Stimulated activated CD4-positive, alpha-beta T cell treated with anti-CD3 and anti-CD28 coated beads, Interleukin-12 subunit alpha, Interleukin-12 subunit beta, amount 100 ng/mL, for 4 hours (primary cell): ENCODE data around the gene FXYD2.
"Not testable (repeated sequence)": the region's sequence is repeated elsewhere in the genome, so short reads cannot be mapped to it uniquely, and the experiment has no call there.

Experiments used
- DNase-seq: peaks from one replicate; pipeline ENCODE4 v3.0.0-alpha.2; 2020

Gene FXYD2

GRCh38 chr11:117824571-117825537 is at the start of gene FXYD2:
FXYD2 (minus strand) TSS chr11:117824744; CDS start chr11:117824678, 66 bp downstream.
- DNase-seq, result no peak

- no peak for DNase-seq
These were observed 49.2 kb upstream of the FXYD2 start for GRCh38 chr11:117873828-117874125.

GRCh38 chr11:117872975-117873827 is 48.7 kb upstream of the FXYD2 start:
- DNase-seq, result no peak

DNA sequence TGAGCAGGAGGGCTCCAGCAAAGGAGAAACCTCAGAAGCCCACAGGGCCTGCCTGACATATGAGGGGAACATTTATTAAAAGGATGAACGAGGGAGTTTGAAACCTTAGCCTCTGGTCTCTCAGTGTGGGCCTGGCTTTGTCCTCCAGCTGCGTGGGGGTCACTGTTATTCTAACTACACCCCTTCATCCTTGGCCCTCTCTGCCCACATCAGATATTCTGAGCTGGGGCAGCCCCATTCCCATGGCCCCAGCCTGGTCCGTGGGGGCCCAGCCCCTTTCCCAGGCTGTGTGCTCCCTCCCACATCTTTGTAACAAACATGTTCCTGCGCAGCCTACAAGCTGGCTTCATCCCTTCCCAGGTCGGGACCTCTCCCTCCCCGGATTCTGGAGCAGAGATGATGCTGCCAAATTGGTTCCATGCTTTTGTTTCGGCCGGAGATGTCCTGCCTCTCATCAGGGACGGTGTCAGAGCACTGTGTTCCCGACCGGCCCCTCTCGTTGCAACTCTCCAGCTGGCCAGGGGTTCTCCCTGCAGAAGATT is 47.9 kb upstream of the FXYD2 start:
- DNase-seq, result no peak

GRCh38 chr11:117871784-117872183 is 47.2 kb upstream of the FXYD2 start:
- DNase-seq, result no peak

DNA sequence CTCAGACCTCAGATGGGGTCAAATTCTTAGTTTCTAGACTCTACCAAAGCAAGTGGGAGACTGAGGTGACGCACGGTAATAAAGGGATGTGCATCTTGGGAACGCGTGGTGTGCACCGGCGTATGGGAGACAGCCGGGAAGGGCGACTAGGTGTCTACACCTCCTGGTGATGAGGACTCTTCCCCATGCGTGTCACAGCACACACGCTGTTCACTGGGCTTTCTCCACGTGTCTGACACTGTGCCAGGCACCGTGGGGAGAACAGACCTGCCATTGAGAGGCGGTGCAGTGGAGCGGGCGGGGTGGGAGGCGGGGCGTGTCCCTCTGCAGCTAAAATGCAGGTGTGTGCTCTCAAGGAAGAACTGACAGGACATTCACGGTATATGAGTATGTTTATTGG is 46.6 kb upstream of the FXYD2 start:
- DNase-seq, result no peak

- no peak for DNase-seq
These were observed 45.8 kb upstream of the FXYD2 start for GRCh38 chr11:117870103-117870952.

DNA sequence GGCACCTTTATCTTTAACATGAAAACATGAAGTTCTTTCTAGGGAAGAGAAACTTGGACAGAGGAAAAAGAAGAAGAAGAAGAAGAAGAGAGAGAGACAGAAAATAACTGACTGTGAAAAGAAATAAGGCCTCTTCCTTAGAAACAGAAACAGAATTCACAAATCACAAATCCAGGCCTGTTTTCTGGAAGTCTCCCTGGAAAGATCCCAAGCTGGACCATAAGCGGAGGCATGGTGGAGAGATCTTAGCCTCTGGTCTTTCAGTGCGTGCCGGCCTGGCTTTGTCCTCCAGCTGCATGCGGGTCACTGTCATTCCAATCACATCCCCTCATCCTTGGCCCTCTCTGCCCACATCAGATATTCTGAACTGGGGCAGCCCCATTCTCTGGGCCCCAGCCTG is 45.1 kb upstream of the FXYD2 start:
- DNase-seq, result no peak

- DNase-seq, result no peak
These were observed 44.4 kb upstream of the FXYD2 start for GRCh38 chr11:117868815-117869561.

DNA sequence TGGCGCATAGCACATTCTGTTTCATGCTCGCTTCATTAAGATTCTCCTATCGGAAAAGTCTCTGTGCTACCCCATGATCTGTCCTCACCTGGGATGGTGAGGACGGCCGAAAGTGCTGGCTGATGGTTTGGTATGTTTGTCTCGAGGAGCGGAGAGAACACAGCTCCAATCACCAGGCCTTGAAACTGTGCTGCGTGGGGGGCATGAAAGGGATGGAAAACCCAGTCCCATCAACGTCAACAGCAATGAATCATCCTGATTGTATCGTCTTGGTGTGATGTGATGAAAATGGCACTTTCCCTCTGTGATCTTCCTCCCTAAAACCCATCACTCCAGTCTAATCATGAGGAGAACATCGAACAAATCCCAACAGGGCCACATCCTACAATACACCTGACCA is 43.5 kb upstream of the FXYD2 start:
- DNase-seq, result no peak

DNA sequence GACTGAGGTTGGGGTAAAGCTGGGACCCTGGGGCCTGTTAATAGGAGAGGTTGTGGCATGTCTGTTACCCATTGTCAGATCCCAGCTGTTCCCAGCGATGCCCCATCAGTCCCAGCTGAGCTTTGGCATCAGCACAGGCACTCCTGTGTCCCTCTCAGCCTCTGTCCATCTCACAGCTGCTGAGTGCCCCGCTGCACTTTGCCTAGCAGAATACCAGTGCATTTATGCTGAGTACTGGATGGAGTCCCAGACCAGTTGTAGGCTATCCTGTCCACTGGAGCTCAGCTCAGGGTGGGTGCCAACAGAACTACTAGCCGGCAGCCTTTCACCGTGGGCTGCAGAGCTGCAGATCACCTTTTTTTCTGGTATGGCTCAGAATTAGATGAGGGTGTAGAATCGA is 42.0 kb upstream of the FXYD2 start:
- no peak for DNase-seq

DNA sequence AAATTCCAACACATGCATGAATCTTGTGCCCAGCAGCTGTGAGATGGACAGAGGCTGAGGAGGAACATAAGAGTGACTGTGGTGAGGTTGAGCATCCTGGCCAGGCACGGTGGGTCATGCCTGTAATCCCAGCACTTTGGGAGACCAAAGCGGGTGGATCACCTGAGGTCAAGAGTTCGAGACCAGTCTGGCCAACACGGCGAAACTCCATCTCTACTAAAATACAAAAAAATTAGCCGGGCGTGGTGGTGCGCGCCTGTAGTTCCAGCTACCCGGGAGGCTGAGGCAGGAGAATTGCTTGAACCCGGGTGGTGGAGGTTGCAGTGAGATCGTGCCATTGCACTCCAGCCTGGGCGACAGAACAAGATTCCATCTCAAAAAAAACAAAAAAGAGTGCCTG is 41.0 kb upstream of the FXYD2 start:
- not testable (repeated sequence) for DNase-seq

- no peak for DNase-seq
These were observed 38.8 kb upstream of the FXYD2 start for GRCh38 chr11:117863383-117863782.

DNA sequence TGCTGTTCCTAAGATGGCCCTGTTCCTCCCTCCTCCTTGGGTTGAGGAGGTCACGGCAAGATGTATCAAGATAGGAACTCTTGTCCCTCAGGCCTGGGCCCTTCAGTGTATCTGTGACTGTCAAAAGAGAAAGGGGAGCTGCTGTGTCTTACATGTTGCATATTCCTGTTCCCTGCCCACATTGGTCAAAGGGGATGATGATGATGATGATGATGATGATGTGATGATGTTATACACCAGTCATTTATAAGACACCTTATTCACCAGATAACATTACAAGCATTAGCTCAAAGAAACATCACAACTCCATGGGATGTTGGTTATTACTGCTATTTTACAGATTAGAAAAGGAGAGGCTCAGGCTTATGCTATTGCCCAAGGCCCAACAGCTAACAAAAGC is 38.2 kb upstream of the FXYD2 start:
- DNase-seq, result no peak

GRCh38 chr11:117862019-117862725 is 37.6 kb upstream of the FXYD2 start:
- DNase-seq, result no peak

GRCh38 chr11:117861151-117862018 is 36.8 kb upstream of the FXYD2 start:
- no peak for DNase-seq

- no peak for DNase-seq
These were observed 35.6 kb upstream of the FXYD2 start for GRCh38 chr11:117860139-117860538.

- DNase-seq, result no peak
These were observed 35.1 kb upstream of the FXYD2 start for GRCh38 chr11:117859488-117860112.

DNA sequence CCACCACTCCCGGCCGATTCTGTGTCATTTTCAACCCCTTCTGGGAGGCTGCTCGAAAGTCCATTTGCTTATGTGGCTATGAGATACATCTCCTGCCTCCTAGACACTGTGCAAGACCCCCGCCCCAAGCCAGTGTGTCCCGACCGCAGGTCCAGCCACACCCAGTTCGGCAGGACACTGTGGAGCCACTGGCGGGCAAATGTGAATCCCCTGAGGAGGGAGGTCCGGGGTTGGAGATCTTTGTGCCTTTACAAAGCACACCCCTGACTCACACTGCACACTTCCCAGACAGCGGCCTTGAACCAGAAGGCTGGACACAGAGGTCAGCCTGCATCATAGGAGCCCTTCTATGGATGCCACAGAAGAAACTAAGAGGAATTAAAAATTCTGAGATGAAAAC is 34.5 kb upstream of the FXYD2 start:
- no peak for DNase-seq
